Peyer's patch (tissue), 4 donors: ENCODE measurements around the gene MRPL48. TPM values are rescaled to one million over a fixed set of nuclear protein-coding genes. Genes with fewer than 3 reads are reported as not detected.

Experiments
- DNase-seq, 3 donors: peaks; one replicate each; pipeline ENCODE4 v3.0.0-alpha.2; 2017 to 2019
- H3K27ac ChIP-seq, 4 donors: fragments of 200-600 bp; sonication (generic); one replicate each; pipeline ENCODE4 v1.5.1; 2016 to 2019
- H3K27me3 ChIP-seq, 2 donors: fragments of 200-600 bp; sonication (generic); one replicate each; pipeline ENCODE4 v1.5.1; 2019
- H3K36me3 ChIP-seq, 3 donors: fragments of 200-600 bp; sonication (generic); one replicate each; pipeline ENCODE4 v1.5.1; 2016 to 2019
- H3K4me1 ChIP-seq, 4 donors: fragments of 200-600 bp; sonication (generic); one replicate each; pipeline ENCODE4 v1.5.1; 2016 to 2019
- H3K4me3 ChIP-seq, 4 donors: fragments of 200-600 bp; sonication (generic); 1 replicate in 3 of 4; 2 replicates in 1 of 4; pipeline ENCODE4 v1.5.1; 2016 to 2019; ENCODE audit warnings: mild to moderate bottlenecking in 1 of 4
- H3K9me3 ChIP-seq, 4 donors: fragments of 200-600 bp; sonication (generic); one replicate each; pipeline ENCODE4 v1.5.1; 2016 to 2019; ENCODE audit warnings: mild to moderate bottlenecking in 1 of 4
- CTCF ChIP-seq, 6 experiments: fragments of 450-650 bp in 4 of 6; fragments of 200-600 bp in 2 of 6; sonication (generic) in 1 of 6; IDR thresholded peaks; one replicate each; pipeline ENCODE4 v1.5.1; 2017 to 2019; ENCODE audit warnings: antibody characterized with exemption in 6 of 6, mild to moderate bottlenecking in 3 of 6, moderate library complexity in 1 of 6
- POLR2A ChIP-seq, 2 donors: fragments of 450-650 bp; IDR thresholded peaks; one replicate each; pipeline ENCODE4 v1.5.1; 2017; ENCODE audit warnings: antibody characterized with exemption in 2 of 2, mild to moderate bottlenecking in 2 of 2, moderate library complexity in 2 of 2
- total RNA-seq, 4 donors: library from RNA; depleted of rRNA; stranded (reverse); fragments of >200 nt; gene quantifications; one replicate each; pipeline ENCODE4 v1.1.0, GENCODE V29; 2016

MRPL48 gene
- total RNA-seq, 4 donors from 2014 or later: 26.8 to 50.3 (median 33.3) TPM

GRCh38 chr11:73755670-73756069, 32.0 kb upstream of the MRPL48 start:
- Histone ChIP-seq H3K27ac (no peak overlapping the region), H3K4me3 (no peak overlapping the region), H3K36me3 (no peaks in the 10 kb centered on the region), H3K27me3 (no peaks in the 10 kb centered on the region), H3K9me3 (no peaks in the 10 kb centered on the region), H3K4me1 (peaks cover 0 to 32% (median 5%) of the 10 kb centered on the region in 4 donors)
- TF ChIP-seq CTCF (IDR thresholded peaks at IDR 0.05): no peak
- TF ChIP-seq POLR2A (IDR thresholded peaks at IDR 0.05): no peak
- no peak for DNase-seq

- DNase-seq: no peak
- no peak overlapping the region for H3K4me3 ChIP-seq
- H3K36me3 ChIP-seq: no peaks in the 10 kb centered on the region
- H3K27ac ChIP-seq: no peak overlapping the region
- peaks cover 0 to 25% (median 5%) of the 10 kb centered on the region in 4 donors for H3K4me1 ChIP-seq
- no peaks in the 10 kb centered on the region for H3K9me3 ChIP-seq
- no peaks in the 10 kb centered on the region for H3K27me3 ChIP-seq
- TF ChIP-seq CTCF (IDR thresholded peaks at IDR 0.05): no peak
Observed at GRCh38 chr11:73757598-73757997, 30.1 kb upstream of the MRPL48 start.

- TF ChIP-seq POLR2A (IDR thresholded peaks at IDR 0.05) (no peak), CTCF (IDR thresholded peaks at IDR 0.05) (no peak)
- DNase-seq: no peak
- H3K9me3 ChIP-seq: no peaks in the 10 kb centered on the region
- no peak overlapping the region for H3K27ac ChIP-seq
- H3K36me3 ChIP-seq: no peaks in the 10 kb centered on the region
- H3K4me3 ChIP-seq: peak overlapping the region in 1 of 4 donors; percentile 97
- H3K27me3 ChIP-seq: no peaks in the 10 kb centered on the region
- H3K4me1 ChIP-seq: peaks cover 0 to 18% (median 5%) of the 10 kb centered on the region in 4 donors
Observed at GRCh38 chr11:73758451-73758850, 29.2 kb upstream of the MRPL48 start.

- Histone ChIP-seq H3K9me3 (no peaks in the 10 kb centered on the region), H3K4me1 (peaks cover 0 to 18% (median 5%) of the 10 kb centered on the region in 4 donors), H3K36me3 (no peaks in the 10 kb centered on the region), H3K27ac (peak overlapping the region; percentile 92 to 100 (median 97)), H3K27me3 (no peaks in the 10 kb centered on the region), H3K4me3 (peak overlapping the region; percentile 89 to 97 (median 92))
- no peak for DNase-seq
- TF ChIP-seq POLR2A (IDR thresholded peaks at IDR 0.05) (no peak), CTCF (IDR thresholded peaks at IDR 0.05) (peak in 4 of 6 experiments; percentile 11 to 55 (median 26))
Observed at GRCh38 chr11:73759610-73760134, 28.0 kb upstream of the MRPL48 start.

GRCh38 chr11:73760135-73760678, 27.5 kb upstream of the MRPL48 start:
- no peaks in the 10 kb centered on the region for H3K27me3 ChIP-seq
- peak overlapping the region; percentile 92 to 100 (median 97) for H3K27ac ChIP-seq
- peak in 2 of 3 donors; percentile 57 to 72 for DNase-seq
- H3K9me3 ChIP-seq: no peaks in the 10 kb centered on the region
- no peak for TF ChIP-seq CTCF (IDR thresholded peaks at IDR 0.05)
- H3K4me1 ChIP-seq: peaks cover 0 to 18% (median 5%) of the 10 kb centered on the region in 4 donors
- H3K4me3 ChIP-seq: peak overlapping the region; percentile 89 to 97 (median 92)
- H3K36me3 ChIP-seq: no peaks in the 10 kb centered on the region
